ENCODE results near the gene PCOLCE2.

The PCOLCE2 gene

GRCh38 chr3:142888481-142889211 is at the start of gene PCOLCE2:
Gene PCOLCE2, minus strand, starts transcription at chr3:142889083. Its CDS starts 187 bp downstream, at chr3:142888896.
- peak within 1 kb of the TSS in 4 of 5 donors; percentile 11 to 94 (median 84) for H3K9ac ChIP-seq (ENCODE audit: low read length in 5 of 5)
- no peaks in the 10 kb centered on the region for H3K9me3 ChIP-seq (ENCODE audit: control insufficient read depth in 5 of 5, low read length in 5 of 5)
- peaks cover 0 to 3% (median 0%) of the 10 kb centered on the region in 5 donors for H3K27me3 ChIP-seq (ENCODE audit: control insufficient read depth in 5 of 5, insufficient read depth in 4 of 5, low read length in 5 of 5)
- peak within 1 kb of the TSS; percentile 97 for H3K27ac ChIP-seq (ENCODE audit: low read depth, low read length)
- peak within 1 kb of the TSS; percentile 56 to 91 (median 76) for H3K4me3 ChIP-seq (ENCODE audit: low read depth in 1 of 5, low read length in 5 of 5)
- H3K36me3 ChIP-seq (ENCODE audit: control insufficient read depth in 5 of 5, insufficient read depth in 5 of 5, low read length in 5 of 5): peaks cover 0 to 5% (median 0%) of the 10 kb centered on the region in 5 donors
- H3K4me1 ChIP-seq (ENCODE audit: control insufficient read depth in 5 of 5, insufficient read depth in 5 of 5, low read length in 5 of 5): peaks cover 0 to 47% (median 29%) of the 10 kb centered on the region in 5 donors

DNA sequence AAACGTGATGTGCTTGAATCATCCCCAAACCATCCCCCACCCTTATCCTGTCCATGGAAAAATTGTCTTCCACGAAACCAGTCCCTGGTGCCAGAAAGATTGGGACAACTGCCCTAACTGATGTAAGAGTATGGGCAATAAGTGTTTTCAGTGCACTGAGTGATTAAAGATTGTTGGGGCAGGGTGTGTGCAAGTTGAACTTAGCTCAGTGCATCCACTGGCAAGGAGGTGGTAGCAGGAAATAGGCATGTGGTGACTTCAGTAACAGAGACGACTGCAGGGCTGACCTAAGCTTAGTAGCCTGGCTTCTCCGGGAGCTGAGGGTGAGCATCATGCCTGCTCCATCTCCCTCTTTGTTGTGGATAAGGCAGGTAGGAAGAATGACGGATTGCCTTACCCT is 47.1 kb upstream of the PCOLCE2 start:
- Histone ChIP-seq H3K4me3 (ENCODE audit: low read depth in 1 of 5, low read length in 5 of 5) (no peak overlapping the region), H3K9ac (ENCODE audit: low read length in 5 of 5) (no peak overlapping the region), H3K4me1 (ENCODE audit: control insufficient read depth in 5 of 5, insufficient read depth in 5 of 5, low read length in 5 of 5) (peaks cover 0 to 3% (median 0%) of the 10 kb centered on the region in 5 donors), H3K9me3 (ENCODE audit: control insufficient read depth in 5 of 5, low read length in 5 of 5) (no peaks in the 10 kb centered on the region), H3K27me3 (ENCODE audit: control insufficient read depth in 5 of 5, insufficient read depth in 4 of 5, low read length in 5 of 5) (no peaks in the 10 kb centered on the region), H3K36me3 (ENCODE audit: control insufficient read depth in 5 of 5, insufficient read depth in 5 of 5, low read length in 5 of 5) (no peaks in the 10 kb centered on the region), H3K27ac (ENCODE audit: low read depth, low read length) (no peak overlapping the region)

DNA sequence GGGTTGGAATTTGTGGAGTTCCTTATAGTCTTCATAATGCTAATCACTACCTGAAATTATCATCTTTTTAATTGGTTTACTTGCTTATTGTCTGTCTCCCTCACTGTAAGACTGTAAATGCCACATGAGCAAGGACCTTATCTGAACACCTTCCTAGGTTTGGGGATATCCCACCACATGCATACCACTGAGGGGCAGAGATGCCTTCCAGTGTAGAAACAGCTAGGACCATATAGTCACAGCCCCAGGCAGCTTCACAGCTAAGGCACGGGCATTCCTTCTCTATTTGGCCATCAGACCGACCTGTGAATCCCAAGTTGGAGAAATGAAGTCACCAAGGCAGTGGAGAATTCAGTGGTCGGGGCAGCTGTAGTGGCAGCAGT is 46.0 kb upstream of the PCOLCE2 start:
- Histone ChIP-seq H3K9me3 (ENCODE audit: control insufficient read depth in 5 of 5, low read length in 5 of 5) (no peaks in the 10 kb centered on the region), H3K27me3 (ENCODE audit: control insufficient read depth in 5 of 5, insufficient read depth in 4 of 5, low read length in 5 of 5) (no peaks in the 10 kb centered on the region), H3K27ac (ENCODE audit: low read depth, low read length) (no peak overlapping the region), H3K4me1 (ENCODE audit: control insufficient read depth in 5 of 5, insufficient read depth in 5 of 5, low read length in 5 of 5) (peaks cover 0 to 3% (median 0%) of the 10 kb centered on the region in 5 donors), H3K36me3 (ENCODE audit: control insufficient read depth in 5 of 5, insufficient read depth in 5 of 5, low read length in 5 of 5) (no peaks in the 10 kb centered on the region), H3K4me3 (ENCODE audit: low read depth in 1 of 5, low read length in 5 of 5) (no peak overlapping the region), H3K9ac (ENCODE audit: low read length in 5 of 5) (no peak overlapping the region)

DNA sequence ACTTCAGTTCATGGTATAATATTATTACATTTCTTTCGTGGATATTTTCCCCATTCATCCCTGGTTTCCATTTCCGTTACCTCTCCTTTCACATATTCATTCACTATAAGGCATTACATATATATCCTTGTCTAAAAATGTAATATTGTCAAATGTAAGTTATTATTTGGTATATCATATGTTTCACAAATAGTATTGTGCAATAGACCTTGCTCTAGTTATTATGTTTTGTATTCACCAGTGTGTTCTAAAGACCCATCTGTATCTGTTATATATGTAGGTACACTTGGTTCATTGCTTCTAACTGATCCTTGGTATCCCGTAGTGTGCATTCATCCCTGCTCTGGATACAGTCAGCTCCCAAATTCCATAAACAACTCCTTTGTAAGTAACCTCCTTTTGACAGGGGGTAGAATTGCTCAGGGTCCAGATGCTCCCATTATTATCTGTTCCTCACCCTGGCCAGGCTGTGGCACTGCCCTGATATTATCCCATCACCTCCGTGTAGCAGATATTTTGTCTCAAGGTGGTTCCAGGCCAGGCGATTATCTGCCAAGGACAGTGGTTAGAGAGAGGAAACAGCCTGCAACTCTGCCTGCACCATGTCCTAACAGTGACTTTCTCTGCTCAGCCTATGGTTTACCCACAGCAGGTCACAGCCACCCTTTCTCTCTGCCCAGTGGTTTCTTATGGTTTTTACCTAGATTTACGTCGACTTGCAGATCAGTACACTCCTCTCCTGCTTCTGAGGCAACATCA is 45.4 kb upstream of the PCOLCE2 start:
- no peak overlapping the region for H3K4me3 ChIP-seq (ENCODE audit: low read depth in 1 of 5, low read length in 5 of 5)
- H3K9ac ChIP-seq (ENCODE audit: low read length in 5 of 5): no peak overlapping the region
- no peaks in the 10 kb centered on the region for H3K9me3 ChIP-seq (ENCODE audit: control insufficient read depth in 5 of 5, low read length in 5 of 5)
- peaks cover 0 to 3% (median 0%) of the 10 kb centered on the region in 5 donors for H3K4me1 ChIP-seq (ENCODE audit: control insufficient read depth in 5 of 5, insufficient read depth in 5 of 5, low read length in 5 of 5)
- no peak overlapping the region for H3K27ac ChIP-seq (ENCODE audit: low read depth, low read length)
- H3K27me3 ChIP-seq (ENCODE audit: control insufficient read depth in 5 of 5, insufficient read depth in 4 of 5, low read length in 5 of 5): no peaks in the 10 kb centered on the region
- no peaks in the 10 kb centered on the region for H3K36me3 ChIP-seq (ENCODE audit: control insufficient read depth in 5 of 5, insufficient read depth in 5 of 5, low read length in 5 of 5)

DNA sequence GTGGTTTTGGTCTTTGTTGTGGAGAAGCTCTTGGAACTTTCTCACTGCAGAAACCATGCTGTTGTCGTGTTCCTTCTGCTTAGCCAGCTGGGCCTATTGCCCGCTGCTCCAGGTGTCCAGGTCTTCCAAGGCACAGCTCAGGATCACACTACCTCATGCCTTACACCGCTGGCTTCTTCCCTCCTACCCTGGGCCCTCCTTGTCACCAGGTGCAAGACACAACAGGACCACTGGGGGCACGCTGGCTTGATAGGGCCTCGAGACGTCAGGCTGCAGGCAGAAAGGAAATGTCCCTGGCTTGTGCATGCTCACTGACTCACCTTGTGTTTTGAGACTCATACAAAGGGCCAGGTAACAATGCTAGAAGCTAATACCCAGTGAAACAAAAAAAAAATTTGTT is 42.3 kb upstream of the PCOLCE2 start:
- Histone ChIP-seq H3K9me3 (ENCODE audit: control insufficient read depth in 5 of 5, low read length in 5 of 5) (no peaks in the 10 kb centered on the region), H3K27me3 (ENCODE audit: control insufficient read depth in 5 of 5, insufficient read depth in 4 of 5, low read length in 5 of 5) (no peaks in the 10 kb centered on the region), H3K4me1 (ENCODE audit: control insufficient read depth in 5 of 5, insufficient read depth in 5 of 5, low read length in 5 of 5) (peaks cover 0 to 7% (median 0%) of the 10 kb centered on the region in 5 donors), H3K36me3 (ENCODE audit: control insufficient read depth in 5 of 5, insufficient read depth in 5 of 5, low read length in 5 of 5) (no peaks in the 10 kb centered on the region), H3K27ac (ENCODE audit: low read depth, low read length) (no peak overlapping the region), H3K4me3 (ENCODE audit: low read depth in 1 of 5, low read length in 5 of 5) (no peak overlapping the region), H3K9ac (ENCODE audit: low read length in 5 of 5) (no peak overlapping the region)

- Histone ChIP-seq H3K4me3 (ENCODE audit: low read depth in 1 of 5, low read length in 5 of 5) (no peak overlapping the region), H3K27me3 (ENCODE audit: control insufficient read depth in 5 of 5, insufficient read depth in 4 of 5, low read length in 5 of 5) (no peaks in the 10 kb centered on the region), H3K9ac (ENCODE audit: low read length in 5 of 5) (no peak overlapping the region), H3K36me3 (ENCODE audit: control insufficient read depth in 5 of 5, insufficient read depth in 5 of 5, low read length in 5 of 5) (no peaks in the 10 kb centered on the region), H3K4me1 (ENCODE audit: control insufficient read depth in 5 of 5, insufficient read depth in 5 of 5, low read length in 5 of 5) (peaks cover 0 to 7% (median 0%) of the 10 kb centered on the region in 5 donors), H3K9me3 (ENCODE audit: control insufficient read depth in 5 of 5, low read length in 5 of 5) (no peaks in the 10 kb centered on the region), H3K27ac (ENCODE audit: low read depth, low read length) (no peak overlapping the region)
Measured at GRCh38 chr3:142930463-142930862, 41.6 kb upstream of the PCOLCE2 start.

- no peaks in the 10 kb centered on the region for H3K27me3 ChIP-seq (ENCODE audit: control insufficient read depth in 5 of 5, insufficient read depth in 4 of 5, low read length in 5 of 5)
- no peaks in the 10 kb centered on the region for H3K9me3 ChIP-seq (ENCODE audit: control insufficient read depth in 5 of 5, low read length in 5 of 5)
- no peaks in the 10 kb centered on the region for H3K36me3 ChIP-seq (ENCODE audit: control insufficient read depth in 5 of 5, insufficient read depth in 5 of 5, low read length in 5 of 5)
- H3K9ac ChIP-seq (ENCODE audit: low read length in 5 of 5): no peak overlapping the region
- no peak overlapping the region for H3K4me3 ChIP-seq (ENCODE audit: low read depth in 1 of 5, low read length in 5 of 5)
- peaks cover 0 to 7% (median 0%) of the 10 kb centered on the region in 5 donors for H3K4me1 ChIP-seq (ENCODE audit: control insufficient read depth in 5 of 5, insufficient read depth in 5 of 5, low read length in 5 of 5)
- H3K27ac ChIP-seq (ENCODE audit: low read depth, low read length): no peak overlapping the region
Measured at GRCh38 chr3:142929890-142930289, 41.0 kb upstream of the PCOLCE2 start.

DNA sequence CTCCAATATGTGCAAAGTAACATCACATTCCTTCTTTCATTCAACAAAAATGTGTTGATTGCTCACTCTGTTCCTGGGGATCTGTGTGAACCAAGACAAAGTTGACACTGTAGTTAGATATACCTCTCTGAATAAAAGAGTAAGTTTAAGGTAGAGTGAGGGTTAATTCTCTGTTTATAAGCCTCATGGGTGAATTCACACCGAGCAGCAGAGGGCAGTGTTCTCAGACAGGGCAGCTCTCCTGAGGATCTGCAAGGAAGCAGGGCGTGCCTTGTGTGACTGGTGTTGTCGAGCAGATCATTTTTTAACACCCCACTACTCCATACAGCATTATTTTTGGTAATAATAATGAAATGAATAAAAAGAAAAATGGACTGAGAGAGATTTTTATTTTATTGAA is 40.2 kb upstream of the PCOLCE2 start:
- no peaks in the 10 kb centered on the region for H3K9me3 ChIP-seq (ENCODE audit: control insufficient read depth in 5 of 5, low read length in 5 of 5)
- no peak overlapping the region for H3K9ac ChIP-seq (ENCODE audit: low read length in 5 of 5)
- no peak overlapping the region for H3K27ac ChIP-seq (ENCODE audit: low read depth, low read length)
- no peak overlapping the region for H3K4me3 ChIP-seq (ENCODE audit: low read depth in 1 of 5, low read length in 5 of 5)
- peaks cover 0 to 7% (median 0%) of the 10 kb centered on the region in 5 donors for H3K4me1 ChIP-seq (ENCODE audit: control insufficient read depth in 5 of 5, insufficient read depth in 5 of 5, low read length in 5 of 5)
- no peaks in the 10 kb centered on the region for H3K27me3 ChIP-seq (ENCODE audit: control insufficient read depth in 5 of 5, insufficient read depth in 4 of 5, low read length in 5 of 5)
- H3K36me3 ChIP-seq (ENCODE audit: control insufficient read depth in 5 of 5, insufficient read depth in 5 of 5, low read length in 5 of 5): no peaks in the 10 kb centered on the region

GRCh38 chr3:142926368-142926944 is 37.6 kb upstream of the PCOLCE2 start:
- Histone ChIP-seq H3K9ac (ENCODE audit: low read length in 5 of 5) (no peak overlapping the region), H3K27me3 (ENCODE audit: control insufficient read depth in 5 of 5, insufficient read depth in 4 of 5, low read length in 5 of 5) (no peaks in the 10 kb centered on the region), H3K9me3 (ENCODE audit: control insufficient read depth in 5 of 5, low read length in 5 of 5) (peaks cover 0 to 3% (median 0%) of the 10 kb centered on the region in 5 donors), H3K4me1 (ENCODE audit: control insufficient read depth in 5 of 5, insufficient read depth in 5 of 5, low read length in 5 of 5) (peaks cover 0 to 7% (median 0%) of the 10 kb centered on the region in 5 donors), H3K4me3 (ENCODE audit: low read depth in 1 of 5, low read length in 5 of 5) (no peak overlapping the region), H3K36me3 (ENCODE audit: control insufficient read depth in 5 of 5, insufficient read depth in 5 of 5, low read length in 5 of 5) (no peaks in the 10 kb centered on the region), H3K27ac (ENCODE audit: low read depth, low read length) (no peak overlapping the region)

- no peaks in the 10 kb centered on the region for H3K36me3 ChIP-seq (ENCODE audit: control insufficient read depth in 5 of 5, insufficient read depth in 5 of 5, low read length in 5 of 5)
- H3K4me3 ChIP-seq (ENCODE audit: low read depth in 1 of 5, low read length in 5 of 5): no peak overlapping the region
- H3K9me3 ChIP-seq (ENCODE audit: control insufficient read depth in 5 of 5, low read length in 5 of 5): peaks cover 0 to 3% (median 0%) of the 10 kb centered on the region in 5 donors
- H3K27me3 ChIP-seq (ENCODE audit: control insufficient read depth in 5 of 5, insufficient read depth in 4 of 5, low read length in 5 of 5): no peaks in the 10 kb centered on the region
- no peak overlapping the region for H3K9ac ChIP-seq (ENCODE audit: low read length in 5 of 5)
- peaks cover 0 to 7% (median 0%) of the 10 kb centered on the region in 5 donors for H3K4me1 ChIP-seq (ENCODE audit: control insufficient read depth in 5 of 5, insufficient read depth in 5 of 5, low read length in 5 of 5)
- no peak overlapping the region for H3K27ac ChIP-seq (ENCODE audit: low read depth, low read length)
Measured at GRCh38 chr3:142925140-142925539, 36.3 kb upstream of the PCOLCE2 start.

Measured in subcutaneous abdominal adipose tissue (tissue), 5 donors.